NCI-H2107 (cell line): ENCODE data around the gene BSPRY.

Source experiments
- DNase-seq: peaks from one replicate; lab custom pipeline; 2025; lab: John Stamatoyannopoulos, UW

Gene BSPRY

GRCh38 chr9:113349445-113350094 lies at the start of gene BSPRY:
Gene BSPRY, plus strand, starts transcription at chr9:113349541. Its CDS starts 39 bp downstream, at chr9:113349580.
- no peak for DNase-seq

GRCh38 chr9:113299800-113300292 lies 49.5 kb upstream of the BSPRY start:
- peak; percentile 39 for DNase-seq

GRCh38 chr9:113301548-113301947 lies 47.8 kb upstream of the BSPRY start:
- no peak for DNase-seq

- no peak for DNase-seq
These were observed 46.4 kb upstream of the BSPRY start, which contains the start of gene RNF183 for GRCh38 chr9:113302792-113303418. Gene RNF183, minus strand, starts transcription at chr9:113303376. Its CDS starts 5,192 bp downstream, at chr9:113298184.

- no peak for DNase-seq
These were observed 42.8 kb upstream of the BSPRY start for GRCh38 chr9:113306566-113306965.

GRCh38 chr9:113307396-113307975 lies 41.9 kb upstream of the BSPRY start:
- DNase-seq, result no peak

- DNase-seq, result no peak
These were observed 40.0 kb upstream of the BSPRY start for GRCh38 chr9:113309204-113309813.

GRCh38 chr9:113310538-113310937 lies 38.8 kb upstream of the BSPRY start:
- no peak for DNase-seq

GRCh38 chr9:113311961-113312360 lies 37.4 kb upstream of the BSPRY start:
- DNase-seq, result no peak

- DNase-seq, result no peak
These were observed 36.1 kb upstream of the BSPRY start for GRCh38 chr9:113313261-113313660.

- no peak for DNase-seq
These were observed 34.1 kb upstream of the BSPRY start for GRCh38 chr9:113315231-113315630.

GRCh38 chr9:113316030-113316429 lies 33.3 kb upstream of the BSPRY start:
- DNase-seq, result no peak

- no peak for DNase-seq
These were observed 31.6 kb upstream of the BSPRY start for GRCh38 chr9:113317777-113318176.

GRCh38 chr9:113319054-113319453 lies 30.3 kb upstream of the BSPRY start:
- DNase-seq, result no peak

- DNase-seq, result no peak
These were observed 29.3 kb upstream of the BSPRY start for GRCh38 chr9:113320051-113320450.

- no peak for DNase-seq
These were observed 26.7 kb upstream of the BSPRY start for GRCh38 chr9:113322671-113323070.

- no peak for DNase-seq
These were observed 23.1 kb upstream of the BSPRY start for GRCh38 chr9:113326230-113326629.

GRCh38 chr9:113328045-113328782 lies 21.1 kb upstream of the BSPRY start:
- DNase-seq, result no peak

- DNase-seq, result no peak
These were observed 17.6 kb upstream of the BSPRY start for GRCh38 chr9:113331780-113332179.

- no peak for DNase-seq
These were observed 11.6 kb upstream of the BSPRY start for GRCh38 chr9:113337714-113338113.

GRCh38 chr9:113340011-113340699 lies 9.2 kb upstream of the BSPRY start, which contains the start of gene WDR31:
Gene WDR31, minus strand, starts transcription at chr9:113340275. Its CDS starts 8,253 bp downstream, at chr9:113332022.
- peak; percentile 57 for DNase-seq
